ENCODE measurements around the gene WFDC11.
"Not testable (repeated sequence)": the region's sequence is repeated elsewhere in the genome, so short reads cannot be mapped to it uniquely, and the experiment has no call there.

WFDC11 gene

GRCh38 chr20:45670139-45670538, at the start of gene WFDC11:
Gene WFDC11, minus strand, starts transcription at chr20:45670239. Its CDS starts 19,639 bp downstream, at chr20:45650600.
- DNase-seq, result no peak

- DNase-seq, result not testable (repeated sequence)
Observed at GRCh38 chr20:45716141-45716688, 46.2 kb upstream of the WFDC11 start.

DNA sequence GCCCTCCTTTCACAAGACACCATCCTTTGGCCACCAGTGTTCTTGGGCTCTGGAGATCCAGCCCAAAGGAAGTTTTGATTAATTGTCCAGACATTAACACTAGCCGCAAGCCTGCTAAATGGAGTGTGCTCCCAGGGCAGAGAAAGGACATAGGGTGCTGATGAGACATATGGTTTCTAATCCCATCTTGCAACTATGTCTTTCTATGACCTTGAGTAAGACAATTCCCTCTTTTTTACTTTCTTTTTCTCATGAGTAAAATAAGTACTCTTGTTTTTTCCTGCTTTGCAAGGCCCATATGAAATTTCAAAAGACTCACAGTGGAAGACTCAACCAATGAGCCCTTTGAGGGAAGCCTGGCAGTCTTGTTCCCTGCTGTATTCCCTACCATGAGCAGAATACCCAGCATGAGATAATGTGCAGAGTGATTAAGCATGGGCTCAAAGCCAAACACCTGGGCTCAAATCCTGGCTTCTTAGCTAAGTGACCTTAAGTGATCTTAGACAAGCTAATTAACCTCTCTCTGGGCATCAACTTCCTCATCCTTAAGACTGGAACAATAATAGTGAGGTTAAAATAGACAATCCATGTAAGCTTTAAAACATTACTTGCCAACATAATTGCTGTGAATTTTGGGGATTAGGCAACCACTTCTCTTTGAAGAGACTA, 35.1 kb upstream of the WFDC11 start, which contains the start of gene WFDC10B:
WFDC10B (minus strand) TSS at position 51 of the 669 bp plus-strand sequence. CDS start 19,027 bp downstream, outside the sequence.
- DNase-seq, result no peak

- DNase-seq, result no peak
Observed at GRCh38 chr20:45701873-45702272, 31.8 kb upstream of the WFDC11 start, which contains the start of gene WFDC13. Gene WFDC13, plus strand, starts transcription at chr20:45702038. Its CDS starts 86 bp downstream, at chr20:45702124.

- no peak for DNase-seq
Observed at GRCh38 chr20:45701104-45701503, 31.1 kb upstream of the WFDC11 start.

GRCh38 chr20:45695496-45695895, 25.5 kb upstream of the WFDC11 start:
- DNase-seq, result no peak

GRCh38 chr20:45693346-45693745, 23.3 kb upstream of the WFDC11 start:
- not testable (repeated sequence) for DNase-seq

DNA sequence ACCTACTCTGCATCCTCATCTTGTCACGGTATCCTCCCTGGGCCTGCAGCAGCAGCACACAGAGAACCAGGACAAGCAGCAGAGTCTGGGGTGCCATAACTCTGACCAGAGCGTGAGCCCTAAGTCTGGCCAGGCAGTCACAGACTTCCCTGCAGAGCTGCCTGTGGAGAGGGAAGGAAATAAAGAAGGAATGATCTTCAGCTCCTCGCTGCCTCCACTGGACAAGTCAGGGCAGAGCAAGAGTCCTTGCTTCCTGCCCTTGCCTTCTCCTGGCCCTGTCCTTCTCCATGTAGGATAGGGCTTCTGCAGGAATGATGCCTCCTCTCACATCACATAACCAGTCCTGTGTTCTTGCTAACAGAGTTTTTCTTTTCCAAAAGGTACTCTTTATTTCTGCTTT, 15.9 kb upstream of the WFDC11 start:
- DNase-seq, result no peak

- DNase-seq, result no peak
Observed at GRCh38 chr20:45679650-45680049, 9.6 kb upstream of the WFDC11 start.

DNA sequence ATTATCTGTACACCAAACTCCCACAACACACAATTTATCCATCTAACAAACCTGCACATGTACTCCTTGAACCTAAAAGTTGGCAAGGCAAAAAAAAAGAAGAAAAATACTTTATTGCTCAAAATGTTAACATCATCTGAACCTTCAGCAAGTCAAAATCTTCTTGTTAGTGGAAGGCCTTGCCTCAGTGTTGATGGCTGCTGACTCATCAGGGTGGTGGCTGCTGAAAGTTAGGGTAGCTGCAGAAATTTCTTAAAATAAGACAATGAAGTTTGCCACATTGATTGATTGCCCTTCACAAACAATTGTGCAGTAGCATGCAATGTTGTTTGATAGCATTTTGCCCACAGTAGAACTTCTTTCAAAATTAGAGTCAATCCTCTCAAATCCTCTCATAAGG, 2.7 kb upstream of the WFDC11 start:
- no peak for DNase-seq

DNA sequence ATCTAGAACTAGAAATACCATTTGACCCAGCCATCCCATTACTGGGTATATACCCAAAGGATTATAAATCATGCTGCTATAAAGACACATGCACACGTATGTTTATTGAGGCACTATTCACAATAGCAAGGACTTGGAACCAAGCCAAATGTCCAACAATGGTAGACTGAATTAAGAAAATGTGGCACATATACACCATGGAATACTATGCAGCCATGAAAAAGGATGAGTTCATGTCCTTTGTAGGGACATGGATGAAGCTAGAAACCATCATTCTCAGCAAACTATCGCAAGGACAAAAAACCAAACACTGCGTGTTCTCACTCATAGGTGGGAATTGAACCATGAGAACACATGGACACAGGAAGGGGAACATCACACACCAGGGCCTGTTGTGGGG, 13.0 kb downstream of the WFDC11 start:
- not testable (repeated sequence) for DNase-seq

DNA sequence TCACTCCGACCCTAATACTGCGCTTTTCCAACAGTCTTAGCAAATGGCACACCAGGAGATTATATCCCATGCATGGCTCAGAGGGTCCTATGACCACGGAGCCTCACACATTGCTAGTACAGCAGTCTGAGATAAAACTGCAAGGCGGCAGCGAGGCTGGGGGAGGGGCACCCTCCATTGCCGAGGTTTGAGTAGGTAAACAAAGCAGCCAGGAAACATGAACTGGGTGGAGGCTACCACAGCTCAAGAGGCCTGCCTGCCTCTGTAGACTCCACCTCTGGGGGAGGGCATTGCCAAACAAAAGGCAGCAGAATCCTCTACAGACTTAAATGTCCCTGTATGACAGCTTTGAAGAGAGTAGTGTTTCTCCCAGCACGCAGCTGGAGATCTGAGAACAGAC, 18.3 kb downstream of the WFDC11 start:
- DNase-seq, result not testable (repeated sequence)

GRCh38 chr20:45649312-45649863, 20.7 kb downstream of the WFDC11 start:
- no peak for DNase-seq

GRCh38 chr20:45647441-45648050, 22.5 kb downstream of the WFDC11 start:
- DNase-seq, result no peak

DNA sequence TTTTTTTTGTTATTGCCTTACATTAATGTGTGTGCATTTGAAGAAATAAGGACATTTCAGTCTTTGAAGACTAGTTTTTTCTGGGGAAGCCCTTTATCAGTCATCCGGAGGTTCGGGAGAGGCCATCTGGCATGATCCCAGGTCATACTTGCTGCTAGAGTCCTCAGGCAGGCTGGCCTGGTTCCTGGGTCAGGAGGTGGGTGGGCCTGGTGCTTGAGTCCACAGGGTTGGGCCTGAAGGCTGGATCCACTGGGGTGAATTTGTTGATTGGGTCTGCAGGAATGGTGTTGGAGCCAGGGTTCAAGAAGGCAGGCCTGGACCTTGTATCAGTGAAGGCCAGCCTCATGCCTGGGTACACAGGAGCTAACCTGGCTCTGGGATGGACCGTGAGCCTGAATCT, 23.2 kb downstream of the WFDC11 start:
- DNase-seq, result no peak

DNA sequence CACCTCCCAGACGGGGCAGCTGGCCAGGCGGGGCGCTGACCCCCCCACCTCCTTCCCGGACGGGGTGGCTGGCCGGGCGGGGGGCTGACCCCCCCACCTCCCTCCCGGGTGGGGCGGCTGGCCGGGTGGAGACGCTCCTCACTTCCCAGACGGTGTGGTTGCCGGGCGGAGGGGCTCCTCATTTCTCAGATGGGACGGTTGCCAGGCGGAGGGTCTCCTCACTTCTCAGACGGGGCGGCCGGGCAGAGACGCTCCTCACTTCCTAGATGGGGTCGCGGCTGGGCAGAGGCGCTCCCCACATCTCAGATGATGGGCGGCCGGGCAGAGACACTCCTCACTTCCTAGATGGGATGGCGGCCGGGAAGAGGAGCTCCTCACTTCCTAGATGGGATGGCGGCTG, 24.2 kb downstream of the WFDC11 start:
- DNase-seq, result not testable (repeated sequence)

DNA sequence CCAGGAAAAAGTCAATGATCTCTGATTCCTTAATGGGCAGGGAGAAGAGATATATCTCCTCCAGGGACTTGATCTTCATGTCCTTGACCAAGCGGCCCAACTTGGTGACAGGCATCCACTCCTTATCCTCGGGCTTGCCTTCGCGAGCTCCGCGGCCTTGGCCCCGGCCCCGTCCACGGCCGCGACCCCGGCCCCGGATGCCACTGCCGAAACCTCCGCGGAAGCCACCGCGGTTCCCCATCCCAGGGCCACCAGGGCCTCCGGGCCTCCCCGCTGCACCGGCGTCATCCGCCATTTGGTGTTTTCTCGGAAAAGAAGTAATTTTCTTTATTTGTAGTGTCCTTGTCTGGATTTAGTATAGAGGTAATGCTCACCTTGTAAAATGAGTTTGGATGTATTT, 29.0 kb downstream of the WFDC11 start:
- not testable (repeated sequence) for DNase-seq

GRCh38 chr20:45639687-45640086, 30.4 kb downstream of the WFDC11 start:
- no peak for DNase-seq

GRCh38 chr20:45636513-45636912, 33.5 kb downstream of the WFDC11 start:
- DNase-seq, result no peak

GRCh38 chr20:45631184-45631583, 38.9 kb downstream of the WFDC11 start, which contains the start of gene WFDC9:
Gene WFDC9, minus strand, starts transcription at chr20:45631284. Its CDS starts 21,103 bp downstream, at chr20:45610181.
- no peak for DNase-seq

DNA sequence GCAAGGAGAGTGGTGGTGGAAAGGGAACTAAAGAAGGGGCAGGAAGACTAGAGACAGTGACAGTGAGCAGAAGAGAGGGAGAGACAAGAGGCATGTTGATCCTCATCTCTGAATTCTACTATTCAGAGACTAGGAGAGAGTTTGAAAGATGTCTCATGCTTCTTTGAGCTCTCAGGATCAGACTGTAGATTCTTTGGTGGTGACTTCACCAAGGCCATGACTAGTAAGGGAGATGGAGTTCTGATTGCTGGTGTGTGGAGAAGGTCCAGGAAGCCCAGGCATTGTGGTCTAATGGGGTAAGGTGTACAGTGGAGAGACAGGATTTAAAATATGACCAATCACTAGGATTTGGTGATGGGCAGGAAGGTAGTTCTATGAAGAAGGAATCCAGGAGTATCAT, 39.7 kb downstream of the WFDC11 start:
- no peak for DNase-seq

GRCh38 chr20:45629496-45630100, 40.4 kb downstream of the WFDC11 start, which contains the start of gene WFDC10A:
Gene WFDC10A, plus strand, starts transcription at chr20:45629739. Its CDS starts 75 bp downstream, at chr20:45629814.
- peak; percentile 51 for DNase-seq

DNA sequence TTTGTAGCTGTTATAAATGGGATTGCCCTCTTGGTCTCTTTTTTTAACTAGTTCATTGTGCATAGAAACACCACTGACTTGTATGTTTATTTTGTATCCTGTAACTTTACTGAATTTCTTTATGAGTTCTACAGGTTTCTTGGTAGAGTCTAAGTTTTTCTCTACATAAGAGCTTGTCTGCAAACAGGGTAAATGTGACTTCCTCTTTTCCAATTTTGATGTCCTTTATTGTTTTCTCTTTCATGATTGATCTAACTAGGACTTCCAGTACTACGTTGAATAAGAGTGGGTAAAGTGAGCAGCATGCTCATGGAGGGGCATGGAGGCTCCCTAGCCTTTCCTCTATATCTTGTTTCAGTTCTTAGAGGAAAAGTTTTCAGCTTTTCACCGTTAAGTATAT, 43.5 kb downstream of the WFDC11 start:
- no peak for DNase-seq

Data from stimulated activated CD4-positive, alpha-beta T cell treated with anti-CD3 and anti-CD28 coated beads, Interleukin-15, amount 100 ng/mL, for 24 hours (primary cell).